IMR-90 (cell line): ENCODE data around the gene ARMH4.

Experiments used
- BHLHE40 ChIP-seq: fragments of 150-350 bp; IDR thresholded peaks from 2 replicates; pipeline ENCODE4 v1.6.1; 2016; ENCODE audit warnings: mild to moderate bottlenecking, low read depth, low read length
- CEBPB ChIP-seq: IDR thresholded peaks from 2 replicates; pipeline ENCODE4 v1.6.1; 2012; ENCODE audit warnings: low read depth, low read length, improper control_type of control experiment
- ELK1 ChIP-seq: fragments of 150-350 bp; IDR thresholded peaks from 2 replicates; pipeline ENCODE4 v1.6.1; 2016; ENCODE audit warnings: low read depth, mild to moderate bottlenecking, low read length, moderate library complexity, borderline replicate concordance
- FOS ChIP-seq: fragments of 150-350 bp; IDR thresholded peaks from 2 replicates; pipeline ENCODE4 v1.6.1; 2016; ENCODE audit warnings: low read depth, low read length
- MAFK ChIP-seq: IDR thresholded peaks from 2 replicates; pipeline ENCODE4 v1.6.1; 2012; ENCODE audit warnings: low read depth, low read length, improper control_type of control experiment
- MAZ ChIP-seq: IDR thresholded peaks from 2 replicates; pipeline ENCODE4 v1.6.1; 2012; ENCODE audit warnings: low read depth, mild to moderate bottlenecking, low read length, improper control_type of control experiment, moderate library complexity, borderline replicate concordance
- MXI1 ChIP-seq: IDR thresholded peaks from 2 replicates; pipeline ENCODE4 v1.6.1; 2012; ENCODE audit warnings: low read depth, mild to moderate bottlenecking, low read length, moderate library complexity, borderline replicate concordance
- NFE2L2 ChIP-seq: fragments of 150-350 bp; IDR thresholded peaks from 2 replicates; pipeline ENCODE4 v1.6.1; 2016; ENCODE audit warnings: low read depth, mild to moderate bottlenecking, low read length
- POLR2A ChIP-seq: IDR thresholded peaks from 2 replicates; pipeline ENCODE4 v1.6.1; 2012; ENCODE audit warnings: mild to moderate bottlenecking, low read depth, low read length
- RAD21 ChIP-seq: IDR thresholded peaks from 2 replicates; pipeline ENCODE4 v1.6.1; 2012; ENCODE audit warnings: low read length, improper control_type of control experiment
- RCOR1 ChIP-seq: IDR thresholded peaks from 2 replicates; pipeline ENCODE4 v1.6.1; 2012; ENCODE audit warnings: mild to moderate bottlenecking, low read length, improper control_type of control experiment; ENCODE audit not compliant: insufficient replicate concordance
- TF ChIP-seq, protein P1 (sequence below): conservative IDR thresholded peaks from 2 replicates; pipeline ENCODE4 v1.5.1; 2012; ENCODE audit warnings: mild to moderate bottlenecking, low read depth, low read length, improper control_type of control experiment

GRCh38 chr14:58072288-58073071, 79.5 kb downstream of the ARMH4 start:
- TF ChIP-seq RAD21 (peak; percentile 81), MAFK (no peak), POLR2A (no peak), MAZ (no peak), CEBPB (no peak), RCOR1 (no peak), FOS (no peak), BHLHE40 (no peak), NFE2L2 (no peak), MXI1 (no peak), ELK1 (no peak)
- TF ChIP-seq, protein P1, sequence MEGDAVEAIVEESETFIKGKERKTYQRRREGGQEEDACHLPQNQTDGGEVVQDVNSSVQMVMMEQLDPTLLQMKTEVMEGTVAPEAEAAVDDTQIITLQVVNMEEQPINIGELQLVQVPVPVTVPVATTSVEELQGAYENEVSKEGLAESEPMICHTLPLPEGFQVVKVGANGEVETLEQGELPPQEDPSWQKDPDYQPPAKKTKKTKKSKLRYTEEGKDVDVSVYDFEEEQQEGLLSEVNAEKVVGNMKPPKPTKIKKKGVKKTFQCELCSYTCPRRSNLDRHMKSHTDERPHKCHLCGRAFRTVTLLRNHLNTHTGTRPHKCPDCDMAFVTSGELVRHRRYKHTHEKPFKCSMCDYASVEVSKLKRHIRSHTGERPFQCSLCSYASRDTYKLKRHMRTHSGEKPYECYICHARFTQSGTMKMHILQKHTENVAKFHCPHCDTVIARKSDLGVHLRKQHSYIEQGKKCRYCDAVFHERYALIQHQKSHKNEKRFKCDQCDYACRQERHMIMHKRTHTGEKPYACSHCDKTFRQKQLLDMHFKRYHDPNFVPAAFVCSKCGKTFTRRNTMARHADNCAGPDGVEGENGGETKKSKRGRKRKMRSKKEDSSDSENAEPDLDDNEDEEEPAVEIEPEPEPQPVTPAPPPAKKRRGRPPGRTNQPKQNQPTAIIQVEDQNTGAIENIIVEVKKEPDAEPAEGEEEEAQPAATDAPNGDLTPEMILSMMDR: peak; percentile 83
